HG03442 (cell line): ENCODE results near the gene DHDH.
"Not testable (repeated sequence)": the region's sequence is repeated elsewhere in the genome, so short reads cannot be mapped to it uniquely, and the experiment has no call there.

Experiments
- ATAC-seq: cut with Tn5 transposase; IDR thresholded peaks from one replicate; pipeline ENCODE4 v1.9.1; 2021; ENCODE audit warnings: mild to moderate bottlenecking, moderate library complexity; ENCODE audit not compliant: unreplicated experiment

Gene DHDH

DNA sequence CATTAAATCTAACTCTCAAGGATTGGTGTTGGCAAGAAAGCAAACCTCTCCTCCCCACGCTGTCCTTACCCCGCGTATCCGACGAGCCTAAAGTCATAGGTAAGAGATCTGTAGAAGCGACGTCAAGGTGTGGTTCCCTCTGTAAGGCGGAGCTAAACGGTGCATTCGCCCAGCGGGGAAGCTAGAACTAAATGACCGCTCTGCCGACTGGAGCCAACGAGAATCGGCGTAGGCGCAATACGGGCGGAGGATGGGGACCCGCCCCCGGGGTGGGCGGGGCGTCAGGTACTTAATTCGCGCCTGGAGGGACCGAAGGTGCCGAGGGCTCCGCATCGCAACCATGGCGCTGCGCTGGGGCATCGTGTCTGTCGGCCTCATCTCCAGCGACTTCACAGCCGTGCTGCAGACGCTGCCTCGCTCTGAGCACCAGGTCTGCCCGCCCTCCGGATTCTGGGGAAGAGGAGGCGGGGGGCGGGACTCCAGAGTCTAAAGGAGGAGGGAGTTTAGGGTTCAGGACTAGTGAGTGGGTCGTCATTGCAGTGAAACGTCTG, at the start of gene DHDH:
Gene DHDH (plus strand): TSS at position 318 of the 551 bp plus-strand sequence. CDS start 23 bp downstream, at position 341.
- ATAC-seq, result no peak

DNA sequence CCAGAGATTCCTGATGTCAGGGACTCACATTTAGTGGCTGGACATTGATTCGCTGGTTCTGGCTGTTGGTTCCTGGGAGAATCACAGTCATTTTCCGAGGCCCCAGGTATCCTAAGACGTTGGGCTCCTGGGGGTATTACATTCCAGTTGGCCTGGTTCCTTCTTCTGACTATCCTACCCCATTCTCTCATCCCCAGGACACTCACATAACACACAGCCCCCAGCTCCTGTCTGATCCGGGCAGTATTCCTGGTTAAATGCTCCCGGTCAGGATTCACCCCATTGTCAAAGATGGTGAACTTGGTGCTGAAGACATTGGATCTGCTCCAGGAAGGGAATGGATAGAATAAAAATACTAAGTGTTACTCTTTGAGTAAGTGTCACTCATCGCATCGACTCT, 49.8 kb upstream of the DHDH start:
- ATAC-seq, result no peak

DNA sequence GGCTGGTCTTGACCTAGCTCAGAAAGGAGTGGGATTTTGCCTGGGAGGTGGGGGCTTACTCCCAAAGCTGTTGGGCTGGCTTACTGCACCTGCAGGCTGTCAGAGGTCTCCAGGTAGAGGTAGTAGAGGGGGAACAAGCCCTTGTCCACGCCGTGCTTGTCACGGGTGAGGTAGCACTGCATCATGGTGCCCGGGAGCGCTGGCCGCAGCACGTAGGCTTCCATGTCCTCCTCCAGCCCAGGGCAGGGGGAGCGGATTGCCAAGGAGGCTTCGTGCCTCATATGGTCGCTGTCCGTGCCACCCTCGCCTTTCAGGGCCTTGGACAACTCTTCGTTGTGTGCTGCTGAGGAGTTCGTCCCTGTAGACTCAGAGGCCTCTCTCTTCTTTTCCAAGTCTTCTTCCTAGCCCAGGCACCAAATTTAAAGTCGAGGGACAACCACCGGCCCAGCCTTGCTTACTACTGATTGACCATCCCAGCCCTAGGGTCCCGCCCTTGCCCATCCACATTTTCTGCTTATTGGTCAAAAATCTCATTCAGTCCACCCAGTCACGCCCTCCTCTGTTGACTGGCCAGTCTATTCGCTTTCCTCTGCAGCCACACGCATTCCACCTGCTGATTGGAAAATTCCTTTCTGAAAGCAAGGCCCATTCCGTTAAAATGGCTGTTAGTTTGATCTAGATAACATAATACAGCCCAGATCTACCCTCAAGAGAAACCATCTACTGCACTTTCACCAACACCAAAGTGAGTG, 45.5 kb upstream of the DHDH start:
- ATAC-seq, result no peak

DNA sequence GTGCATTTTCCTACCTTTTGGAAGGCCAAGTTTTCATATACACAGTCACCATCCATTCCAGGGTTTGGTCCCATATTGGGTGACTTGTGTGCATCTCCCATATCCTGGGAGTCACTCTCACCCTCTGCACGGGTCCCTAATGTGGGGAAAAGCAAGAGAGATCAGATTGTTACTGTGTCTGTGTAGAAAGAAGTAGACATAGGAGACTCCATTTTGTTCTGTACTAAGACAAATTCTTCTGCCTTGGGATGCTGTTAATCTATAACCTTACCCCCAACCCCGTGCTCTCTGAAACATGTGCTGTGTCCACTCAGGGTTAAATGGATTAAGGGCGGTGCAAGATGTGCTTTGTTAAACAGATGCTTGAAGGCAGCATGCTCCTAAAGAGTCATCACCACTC, 44.0 kb upstream of the DHDH start:
- ATAC-seq, result not testable (repeated sequence)

DNA sequence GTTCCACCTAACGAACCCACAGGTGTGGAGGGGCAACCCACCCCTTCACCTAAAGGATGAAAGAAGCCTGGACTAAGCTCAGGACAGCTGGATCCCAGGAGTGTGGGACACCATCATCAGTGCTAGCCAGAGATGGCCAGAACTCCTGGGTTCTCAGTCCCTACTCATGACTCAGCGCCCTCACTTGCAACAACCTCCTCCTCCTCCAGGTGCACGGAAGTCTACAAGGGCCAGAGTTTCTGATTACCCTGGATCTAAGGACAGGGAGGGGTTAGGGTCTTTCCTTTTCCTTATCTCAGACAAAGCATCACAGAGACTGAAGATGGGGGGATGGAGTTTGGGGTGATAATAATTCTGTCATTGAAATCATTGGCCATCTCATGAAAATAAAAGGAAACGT, 42.9 kb upstream of the DHDH start:
- no peak for ATAC-seq

DNA sequence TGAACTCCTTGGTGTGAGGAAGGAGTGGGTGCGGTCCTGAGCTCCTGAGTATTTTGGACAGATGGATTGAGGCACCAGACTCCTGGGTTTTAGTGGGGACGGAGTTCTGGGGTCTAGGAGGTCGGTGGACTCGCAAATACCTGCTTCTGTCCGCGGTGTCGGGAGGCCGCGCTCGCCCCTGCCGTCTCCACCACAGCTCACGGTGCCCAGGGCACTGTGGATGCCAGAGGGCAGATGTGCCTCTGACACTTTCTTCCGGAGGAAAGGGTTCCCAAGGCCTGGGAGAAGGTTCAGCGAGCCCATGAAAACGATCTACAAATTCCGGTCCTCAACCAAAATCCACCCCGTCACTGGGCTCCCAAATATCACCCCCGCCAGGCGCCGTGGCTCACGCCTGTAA, 38.3 kb upstream of the DHDH start:
- no peak for ATAC-seq

DNA sequence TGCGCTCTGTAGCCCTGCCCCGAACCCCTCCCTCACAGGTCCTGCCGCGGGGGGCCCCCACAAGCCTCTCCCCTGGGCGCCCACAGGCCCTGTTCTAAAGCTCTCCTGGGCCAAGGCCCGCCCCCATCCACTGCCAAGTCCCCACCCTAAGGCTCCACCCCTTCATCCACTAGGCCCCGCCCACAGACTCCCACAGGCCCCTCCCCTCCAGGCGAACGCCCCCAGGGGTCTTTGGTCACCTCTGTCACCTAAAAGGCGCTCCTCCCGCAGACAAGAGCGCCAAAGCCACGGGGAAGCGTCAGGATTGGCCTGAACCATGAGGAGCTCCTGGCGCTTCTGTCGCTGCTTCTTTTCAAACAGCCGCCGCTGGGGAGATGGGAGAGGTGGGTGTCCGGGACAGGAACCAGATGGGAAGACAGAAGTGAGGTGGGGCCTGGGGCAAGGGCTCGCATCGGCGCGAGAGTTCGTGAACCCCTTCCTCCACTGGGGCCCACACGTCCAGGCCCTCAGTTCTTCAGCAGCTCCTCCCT, 37.2 kb upstream of the DHDH start:
- ATAC-seq, result no peak

- no peak for ATAC-seq
Observed at GRCh38 chr19:48897181-48897580, 36.3 kb upstream of the DHDH start.

DNA sequence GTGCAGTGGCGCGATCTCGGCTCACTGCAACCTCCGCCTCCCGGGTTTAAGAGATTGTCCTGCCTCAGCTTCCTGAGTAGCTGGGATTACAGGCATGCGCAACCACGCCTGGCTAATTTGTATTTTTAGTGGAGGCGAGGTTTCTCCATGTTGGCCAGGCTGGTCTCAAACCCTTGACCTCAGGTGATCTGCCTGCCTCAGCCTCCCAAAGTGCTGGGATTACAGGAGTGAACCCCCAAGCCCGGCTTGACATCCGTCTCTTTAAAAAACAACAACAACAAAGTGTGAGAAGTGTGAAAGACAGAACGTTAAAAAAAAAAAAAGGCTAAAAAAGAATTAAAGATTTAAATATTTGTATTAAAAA, 34.1 kb upstream of the DHDH start:
- ATAC-seq, result not testable (repeated sequence)

- ATAC-seq, result peak; percentile 82
Observed at GRCh38 chr19:48899781-48900476, 33.6 kb upstream of the DHDH start, which contains the start of gene NUCB1. Gene NUCB1 (plus strand): TSS chr19:48900312. CDS start chr19:48900797, 485 bp downstream.

DNA sequence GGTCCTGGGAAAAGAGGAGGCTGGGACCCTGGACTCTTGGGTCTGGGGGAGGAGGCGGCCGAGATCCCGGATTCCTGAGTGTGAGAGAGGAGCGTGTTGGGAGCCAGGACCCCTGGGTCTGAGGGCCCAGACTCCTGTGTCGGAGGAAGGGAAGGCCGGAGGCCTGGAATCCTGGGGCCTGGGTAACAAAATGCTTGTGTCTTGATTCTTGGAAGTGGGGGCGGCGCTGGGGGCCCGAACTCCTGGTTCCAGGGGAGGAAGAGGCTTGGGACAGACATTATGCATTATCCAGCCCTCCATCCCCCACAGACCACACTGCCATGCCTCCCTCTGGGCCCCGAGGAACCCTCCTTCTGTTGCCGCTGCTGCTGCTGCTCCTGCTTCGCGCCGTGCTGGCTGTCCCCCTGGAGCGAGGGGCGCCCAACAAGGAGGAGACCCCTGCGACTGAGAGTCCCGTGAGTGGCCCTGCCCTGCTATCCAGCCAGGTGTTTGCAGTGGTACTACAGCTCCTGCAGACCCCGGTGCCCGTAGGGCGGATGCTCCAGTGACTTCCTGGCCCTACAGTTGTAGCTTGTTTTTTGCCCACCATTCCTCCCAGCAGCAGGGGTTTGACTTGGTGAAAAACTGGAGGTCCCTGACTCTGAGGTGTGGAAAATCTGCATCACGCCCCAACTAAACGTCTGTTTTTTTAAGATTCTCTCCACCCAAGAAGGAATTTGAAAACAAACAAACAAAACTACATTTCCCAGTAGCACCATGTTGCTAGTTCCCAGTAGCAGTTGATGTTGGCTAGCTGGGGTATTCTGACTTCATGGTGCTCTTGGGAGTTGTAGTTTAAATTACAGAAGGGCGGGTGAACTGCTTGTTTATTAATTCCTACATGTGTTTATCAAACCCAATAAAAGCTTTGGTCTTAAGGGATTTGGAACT, 32.8 kb upstream of the DHDH start:
- ATAC-seq, result no peak

- ATAC-seq, result not testable (repeated sequence)
Observed at GRCh38 chr19:48902291-48902690, 31.2 kb upstream of the DHDH start.

- ATAC-seq, result not testable (repeated sequence)
Observed at GRCh38 chr19:48903788-48904187, 29.7 kb upstream of the DHDH start.

DNA sequence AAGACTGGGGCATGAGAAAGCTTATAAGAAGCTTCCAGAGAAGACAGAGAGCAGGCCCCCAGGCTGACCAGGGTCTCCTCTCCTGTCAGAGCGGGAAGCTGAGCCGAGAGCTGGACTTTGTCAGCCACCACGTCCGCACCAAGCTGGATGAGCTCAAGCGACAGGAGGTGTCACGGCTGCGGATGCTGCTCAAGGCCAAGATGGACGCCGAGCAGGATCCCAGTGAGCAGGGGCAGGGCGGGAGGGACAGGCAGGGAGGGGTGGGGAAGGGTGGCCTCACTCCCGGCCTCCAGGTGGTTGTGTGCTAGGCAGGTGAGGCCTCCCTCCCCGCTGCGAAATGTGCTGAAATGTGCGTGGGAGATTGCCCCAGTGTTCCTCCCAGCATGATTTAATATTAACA, 27.8 kb upstream of the DHDH start:
- no peak for ATAC-seq

GRCh38 chr19:48906324-48906723, 27.2 kb upstream of the DHDH start:
- ATAC-seq, result no peak

DNA sequence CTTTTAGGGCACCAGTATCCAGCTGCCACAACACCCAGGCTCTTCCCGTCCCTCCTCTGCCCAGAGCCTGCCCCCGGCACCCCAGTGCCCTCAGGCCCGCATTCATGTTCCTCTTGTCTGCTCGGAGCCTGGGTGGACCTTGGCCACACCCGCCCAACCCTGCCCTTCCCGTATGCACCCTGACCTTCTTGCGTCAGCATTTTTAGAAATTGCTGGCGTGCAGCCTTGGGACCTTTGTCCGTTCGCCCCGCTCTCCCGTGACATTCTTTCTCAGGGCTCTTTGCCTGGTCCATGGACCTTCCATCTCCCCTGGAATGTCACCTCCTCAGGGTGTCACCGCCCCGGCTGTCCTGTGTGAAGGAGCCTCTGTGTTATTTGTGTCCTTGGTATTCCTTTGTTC, 25.8 kb upstream of the DHDH start:
- ATAC-seq, result no peak

DNA sequence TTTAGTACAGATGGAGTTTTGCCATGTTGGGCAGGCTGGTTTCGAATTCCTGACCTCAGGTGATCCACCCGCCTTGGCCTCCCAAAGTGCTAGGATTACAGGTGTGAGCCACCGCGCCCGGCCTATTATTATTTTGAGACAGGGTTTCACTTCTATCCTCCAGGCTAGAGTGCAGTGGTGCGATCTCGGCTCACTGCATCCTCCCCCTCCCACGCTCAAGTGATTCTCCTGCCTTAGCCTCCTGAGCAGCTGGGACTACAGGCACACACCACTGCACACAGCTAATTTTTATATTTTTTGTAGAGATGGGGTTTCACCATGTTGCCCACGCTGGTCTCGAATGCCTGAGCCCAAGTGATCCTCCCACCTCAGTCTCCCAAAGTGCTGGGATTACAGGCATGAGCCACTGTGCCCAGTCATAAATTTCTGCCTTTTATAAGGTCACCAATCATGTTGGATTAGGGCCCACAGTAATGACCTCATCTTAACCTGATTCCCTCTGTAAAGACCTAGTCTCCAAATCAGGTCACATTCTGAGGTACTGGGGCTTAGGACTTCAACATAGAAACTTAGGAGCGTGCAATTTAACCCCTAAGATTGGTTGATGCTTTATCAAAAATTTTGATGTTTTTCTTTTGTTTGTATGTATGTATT, 23.9 kb upstream of the DHDH start:
- ATAC-seq, result not testable (repeated sequence)

GRCh38 chr19:48910803-48911202, 22.7 kb upstream of the DHDH start:
- ATAC-seq, result no peak

- no peak for ATAC-seq
Observed at GRCh38 chr19:48913114-48913889, 20.2 kb upstream of the DHDH start.
